GM19452 (cell line): ENCODE results near the gene ZNF839.
"Not testable (repeated sequence)": the region's sequence is repeated elsewhere in the genome, so short reads cannot be mapped to it uniquely, and the experiment has no call there.

Experiments
- ATAC-seq: cut with Tn5 transposase; IDR thresholded peaks from one replicate; pipeline ENCODE4 v1.9.1; 2021; ENCODE audit not compliant: unreplicated experiment

ZNF839 gene

GRCh38 chr14:102335163-102335562, 15.6 kb downstream of the ZNF839 start:
- no peak for ATAC-seq

GRCh38 chr14:102338724-102339123, 19.2 kb downstream of the ZNF839 start:
- no peak for ATAC-seq

- ATAC-seq = no peak
These were observed 22.0 kb downstream of the ZNF839 start for GRCh38 chr14:102341566-102341965.

GRCh38 chr14:102342238-102342637, 22.7 kb downstream of the ZNF839 start:
- no peak for ATAC-seq

- no peak for ATAC-seq
These were observed 24.5 kb downstream of the ZNF839 start for GRCh38 chr14:102344084-102344483.

GRCh38 chr14:102344485-102344884, 24.9 kb downstream of the ZNF839 start:
- no peak for ATAC-seq

GRCh38 chr14:102345232-102345631, 25.7 kb downstream of the ZNF839 start:
- no peak for ATAC-seq

GRCh38 chr14:102346645-102347044, 27.1 kb downstream of the ZNF839 start:
- ATAC-seq = no peak

- no peak for ATAC-seq
These were observed 28.8 kb downstream of the ZNF839 start for GRCh38 chr14:102348376-102348775.

- ATAC-seq = no peak
These were observed 31.5 kb downstream of the ZNF839 start for GRCh38 chr14:102351023-102351422.

- not testable (repeated sequence) for ATAC-seq
These were observed 32.0 kb downstream of the ZNF839 start for GRCh38 chr14:102351593-102351992.

GRCh38 chr14:102352213-102352612, 32.7 kb downstream of the ZNF839 start:
- ATAC-seq = no peak

- no peak for ATAC-seq
These were observed 33.6 kb downstream of the ZNF839 start for GRCh38 chr14:102353126-102353619.

GRCh38 chr14:102356280-102356679, 36.7 kb downstream of the ZNF839 start:
- no peak for ATAC-seq

- no peak for ATAC-seq
These were observed 39.8 kb downstream of the ZNF839 start for GRCh38 chr14:102359341-102359740.

- no peak for ATAC-seq
These were observed 40.8 kb downstream of the ZNF839 start for GRCh38 chr14:102360388-102360787.

- ATAC-seq = peak; percentile 33
These were observed 42.5 kb downstream of the ZNF839 start for GRCh38 chr14:102362084-102362483.

- ATAC-seq = peak; percentile 84
These were observed 43.1 kb downstream of the ZNF839 start, which contains the start of the genes CINP and TECPR2 for GRCh38 chr14:102362545-102363181. CINP (minus strand) TSS chr14:102362890; CDS start chr14:102362851, 39 bp downstream. TECPR2 (plus strand) TSS chr14:102362941; CDS start chr14:102376722, 13,781 bp downstream.

GRCh38 chr14:102363182-102363943, 43.8 kb downstream of the ZNF839 start:
- ATAC-seq = peak; percentile 39

- ATAC-seq = no peak
These were observed 50.8 kb downstream of the ZNF839 start for GRCh38 chr14:102370305-102370809.

- no peak for ATAC-seq
These were observed 51.8 kb downstream of the ZNF839 start for GRCh38 chr14:102371361-102371760.

GRCh38 chr14:102373110-102373509, 53.6 kb downstream of the ZNF839 start:
- ATAC-seq = no peak
